Small intestine (tissue), 7 donors: ENCODE results near the gene ONECUT2. TPM values are rescaled to one million over a fixed set of nuclear protein-coding genes. Genes with fewer than 3 reads are reported as not detected.

Experiments
- DNase-seq, 2 donors: peaks; one replicate each; pipeline versions ENCODE4 v3.0.0 to v3.0.0-alpha.2; 2013
- FAIRE-seq: peaks from 2 replicates; lab custom pipeline; 2012; peaks lifted over from hg19 to GRCh38; lab: Jason Lieb, UNC
- H3K27ac ChIP-seq, 3 donors: one replicate each; pipeline ENCODE4 v1.5.1; 2013; ENCODE audit warnings: low read length in 2 of 3, mild to moderate bottlenecking in 2 of 3, control low read depth in 1 of 3, inconsistent platforms in 1 of 3, low read depth in 1 of 3, moderate library complexity in 1 of 3
- H3K27me3 ChIP-seq, 3 donors: one replicate each; pipeline ENCODE4 v1.6.1; 2013; ENCODE audit warnings: low read length in 3 of 3, inconsistent platforms in 1 of 3; ENCODE audit not compliant: control insufficient read depth in 3 of 3, insufficient read depth in 3 of 3
- H3K36me3 ChIP-seq, 3 donors: one replicate each; pipeline ENCODE4 v1.6.1; 2013; ENCODE audit warnings: low read length in 3 of 3, inconsistent platforms in 1 of 3, low read depth in 1 of 3, mild to moderate bottlenecking in 1 of 3, moderate library complexity in 1 of 3; ENCODE audit not compliant: control insufficient read depth in 3 of 3, insufficient read depth in 2 of 3
- H3K4me1 ChIP-seq, 3 donors: one replicate each; pipeline ENCODE4 v1.6.1; 2013; ENCODE audit warnings: low read length in 2 of 3, inconsistent platforms in 1 of 3, low read depth in 1 of 3, mild to moderate bottlenecking in 1 of 3, moderate library complexity in 1 of 3; ENCODE audit not compliant: control insufficient read depth in 3 of 3, insufficient read depth in 2 of 3
- H3K4me3 ChIP-seq, 3 donors: one replicate each; pipeline ENCODE4 v1.5.1; 2013; ENCODE audit warnings: low read length in 3 of 3, control low read depth in 1 of 3, inconsistent platforms in 1 of 3, low read depth in 1 of 3, mild to moderate bottlenecking in 1 of 3, moderate library complexity in 1 of 3
- H3K9me3 ChIP-seq, 2 donors: one replicate each; pipeline ENCODE4 v1.6.1; 2013; ENCODE audit warnings: low read depth in 1 of 2, low read length in 1 of 2; ENCODE audit not compliant: control insufficient read depth in 2 of 2, insufficient read depth in 1 of 2
- WGBS, 3 donors: extraction: QIAGEN DNeasy Blood & Tissue Kit; methylation state at CpG; one replicate each; pipeline ENCODE4 v1.1.7; 2013; 5-methylcytosine and 5-hydroxymethylcytosine counted together
- polyA plus RNA-seq, 4 donors: library from polyadenylated mRNA; stranded (reverse) in 3 of 4; unstranded in 1 of 4; fragments of 200-250 nt in 3 of 4; fragments of 120-200 nt in 1 of 4; gene quantifications; one replicate each; pipeline versions ENCODE4 v1.2.1 to v1.2.3, GENCODE V29; 2013
- donor health status: healthy with polysubstance abuse.
- donor health status: control.
- donor health status: control.
- donor health status: Bipolar disorder and iron deficiency.
- donor health status: healthy.

ONECUT2 gene
- polyA plus RNA-seq, 4 donors, result 0.12 to 9.2 (median 6.7) TPM

GRCh38 chr18:57443702-57444101 lies 8.5 kb downstream of the ONECUT2 start:
- WGBS, 3 donors, result 10 to 41% (median 14%) methylated on average over 3 of the region's 3 CpGs
- H3K4me1 ChIP-seq, result peaks cover 5 to 61% (median 8%) of the 10 kb centered on the region in 3 donors
- H3K4me3 ChIP-seq, result peak overlapping the region in 1 of 3 donors; percentile 6
- peak overlapping the region; percentile 68 to 80 (median 76) for H3K27ac ChIP-seq
- DNase-seq (peak; percentile 59 to 73), FAIRE-seq (no peak)
- peaks cover 0 to 64% (median 5%) of the 10 kb centered on the region in 3 donors for H3K36me3 ChIP-seq
- H3K9me3 ChIP-seq, result no peaks in the 10 kb centered on the region
- peaks cover 0 to 39% (median 34%) of the 10 kb centered on the region in 3 donors for H3K27me3 ChIP-seq

GRCh38 chr18:57444301-57444759 lies 9.2 kb downstream of the ONECUT2 start:
- Histone ChIP-seq H3K4me1 (peaks cover 5 to 61% (median 8%) of the 10 kb centered on the region in 3 donors), H3K36me3 (peaks cover 0 to 57% (median 2%) of the 10 kb centered on the region in 3 donors), H3K4me3 (peak overlapping the region in 1 of 3 donors; percentile 16), H3K9me3 (no peaks in the 10 kb centered on the region), H3K27ac (peak overlapping the region; percentile 52 to 58 (median 57)), H3K27me3 (peaks cover 0 to 32% (median 29%) of the 10 kb centered on the region in 3 donors)
- 11 to 37% (median 31%) methylated on average over 3 of the region's 3 CpGs for WGBS, 3 donors
- peak; percentile 23 to 76 for DNase-seq
- no peak for FAIRE-seq

- DNase-seq, result peak; percentile 63 to 94
- peaks cover 0 to 19% (median 16%) of the 10 kb centered on the region in 3 donors for H3K27me3 ChIP-seq
- WGBS, 3 donors, result 7 to 29% (median 22%) methylated on average over 8 of the region's 8 CpGs
These were observed 10.5 kb downstream of the ONECUT2 start for GRCh38 chr18:57445488-57446319.

GRCh38 chr18:57446322-57446721 lies 11.1 kb downstream of the ONECUT2 start:
- Histone ChIP-seq H3K4me3 (peak overlapping the region in 1 of 3 donors; percentile 29), H3K27ac (peak overlapping the region; percentile 45 to 79 (median 57)), H3K27me3 (peaks cover 0 to 15% (median 13%) of the 10 kb centered on the region in 3 donors), H3K4me1 (peaks cover 5 to 55% (median 8%) of the 10 kb centered on the region in 3 donors), H3K36me3 (peaks cover 0 to 48% (median 2%) of the 10 kb centered on the region in 3 donors), H3K9me3 (no peaks in the 10 kb centered on the region)
- peak; percentile 52 to 53 for DNase-seq
- WGBS, 3 donors, result 0 to 4% (median 2%) methylated on average over 4 of the region's 4 CpGs
- FAIRE-seq, result no peak

More at GRCh38 chr18:57445488-57446319, 10.5 kb downstream of the ONECUT2 start:
- FAIRE-seq, result no peak
- peaks cover 0 to 51% (median 2%) of the 10 kb centered on the region in 3 donors for H3K36me3 ChIP-seq
- peaks cover 5 to 55% (median 8%) of the 10 kb centered on the region in 3 donors for H3K4me1 ChIP-seq
- no peaks in the 10 kb centered on the region for H3K9me3 ChIP-seq
- peak overlapping the region in 2 of 3 donors; percentile 10 to 29 for H3K4me3 ChIP-seq
- H3K27ac ChIP-seq, result peak overlapping the region; percentile 46 to 79 (median 57)

GRCh38 chr18:57447154-57447621 lies 12.0 kb downstream of the ONECUT2 start:
- DNase-seq, result peak in 1 of 2 donors; percentile 64
- no peak for FAIRE-seq
- Histone ChIP-seq H3K4me1 (peaks cover 5 to 51% (median 8%) of the 10 kb centered on the region in 3 donors), H3K9me3 (no peaks in the 10 kb centered on the region), H3K27me3 (peaks cover 0 to 11% (median 6%) of the 10 kb centered on the region in 3 donors), H3K36me3 (peaks cover 0 to 44% (median 2%) of the 10 kb centered on the region in 3 donors), H3K4me3 (no peak overlapping the region), H3K27ac (no peak overlapping the region)
- WGBS, 3 donors, result 12 to 31% (median 24%) methylated on average over 14 of the region's 14 CpGs

- no peaks in the 10 kb centered on the region for H3K27me3 ChIP-seq
- DNase-seq (no peak), FAIRE-seq (no peak)
- no peak overlapping the region for H3K4me3 ChIP-seq
- H3K27ac ChIP-seq, result no peak overlapping the region
- 68 to 79% (median 71%) methylated on average over 5 of the region's 5 CpGs for WGBS, 3 donors
- H3K9me3 ChIP-seq, result no peaks in the 10 kb centered on the region
- no peaks in the 10 kb centered on the region for H3K4me1 ChIP-seq
- H3K36me3 ChIP-seq, result peaks cover 0 to 29% (median 4%) of the 10 kb centered on the region in 3 donors
These were observed 20.5 kb downstream of the ONECUT2 start for GRCh38 chr18:57455576-57456129.

GRCh38 chr18:57461652-57462269 lies 26.6 kb downstream of the ONECUT2 start:
- no peak overlapping the region for H3K4me3 ChIP-seq
- WGBS, 3 donors, result 90 to 95% (median 93%) methylated on average over 3 of the region's 3 CpGs
- DNase-seq, result no peak
- FAIRE-seq, result no peak
- no peaks in the 10 kb centered on the region for H3K4me1 ChIP-seq
- H3K27me3 ChIP-seq, result no peaks in the 10 kb centered on the region
- H3K27ac ChIP-seq, result no peak overlapping the region
- H3K9me3 ChIP-seq, result no peaks in the 10 kb centered on the region
- H3K36me3 ChIP-seq, result peaks cover 0 to 33% (median 4%) of the 10 kb centered on the region in 3 donors

GRCh38 chr18:57466307-57466706 lies 31.1 kb downstream of the ONECUT2 start:
- Histone ChIP-seq H3K27ac (no peak overlapping the region), H3K4me3 (no peak overlapping the region), H3K4me1 (peaks cover 0 to 23% (median 4%) of the 10 kb centered on the region in 3 donors), H3K36me3 (peaks cover 0 to 52% (median 0%) of the 10 kb centered on the region in 3 donors), H3K9me3 (no peaks in the 10 kb centered on the region), H3K27me3 (no peaks in the 10 kb centered on the region)
- DNase-seq, result no peak
- no peak for FAIRE-seq
- 29 to 32% (median 30%) methylated on average over 2 of the region's 2 CpGs for WGBS, 3 donors
